Ishikawa (cell line): ENCODE results near the gene PCDH8.

Experiments used
- CEBPB ChIP-seq: IDR thresholded peaks from 2 replicates; pipeline ENCODE4 v1.6.1; 2012
- CREB1 ChIP-seq: IDR thresholded peaks from 2 replicates; pipeline ENCODE4 v1.6.1; 2012; ENCODE audit warnings: low read depth
- EP300 ChIP-seq: IDR thresholded peaks from 2 replicates; pipeline ENCODE4 v1.6.1; 2012; ENCODE audit warnings: borderline replicate concordance
- MAX ChIP-seq: IDR thresholded peaks from 2 replicates; pipeline ENCODE4 v1.6.1; 2012
- NFIC ChIP-seq: IDR thresholded peaks from 2 replicates; pipeline ENCODE4 v1.6.1; 2012
- RAD21 ChIP-seq: IDR thresholded peaks from 2 replicates; pipeline ENCODE4 v1.6.1; 2012; ENCODE audit warnings: low read depth
- TAF1 ChIP-seq: IDR thresholded peaks from 2 replicates; pipeline ENCODE4 v1.6.1; 2012; ENCODE audit warnings: low read depth, mild to moderate bottlenecking
- TCF12 ChIP-seq: IDR thresholded peaks from 2 replicates; pipeline ENCODE4 v1.6.1; 2012; ENCODE audit warnings: low read depth
- YY1 ChIP-seq: IDR thresholded peaks from 2 replicates; pipeline ENCODE4 v1.6.1; 2012; ENCODE audit warnings: low read depth
- ZBTB7A ChIP-seq: IDR thresholded peaks from 2 replicates; pipeline ENCODE4 v1.6.1; 2012; ENCODE audit warnings: low read depth
- TF ChIP-seq, protein P1 (sequence below): IDR thresholded peaks from 2 replicates; pipeline ENCODE4 v1.6.1; 2012; ENCODE audit warnings: low read depth, mild to moderate bottlenecking

DNA sequence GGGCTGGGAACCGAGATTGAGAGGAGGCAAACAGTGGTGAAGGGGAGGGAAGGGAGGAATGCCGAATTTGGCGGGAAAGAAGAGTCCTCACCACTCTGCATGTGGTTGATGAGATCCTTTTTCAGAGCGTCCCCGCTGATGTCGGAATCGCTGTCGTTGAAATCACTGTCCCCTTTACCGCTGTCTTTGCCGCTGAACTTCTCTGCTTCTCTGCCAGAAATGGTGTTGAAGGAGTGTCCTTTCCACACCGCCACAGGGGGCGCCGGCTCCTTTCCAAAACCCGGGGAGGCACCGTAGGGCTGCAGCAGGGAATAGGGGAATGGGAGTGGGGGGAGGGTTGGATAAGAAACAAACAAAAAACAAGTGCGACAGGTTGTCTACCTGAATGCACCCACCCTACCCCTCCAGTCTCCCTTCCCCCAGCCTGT is 3.1 kb downstream of the PCDH8 start:
- no peak for TF ChIP-seq CREB1
- TF ChIP-seq TAF1: no peak
- TF ChIP-seq, protein P1, sequence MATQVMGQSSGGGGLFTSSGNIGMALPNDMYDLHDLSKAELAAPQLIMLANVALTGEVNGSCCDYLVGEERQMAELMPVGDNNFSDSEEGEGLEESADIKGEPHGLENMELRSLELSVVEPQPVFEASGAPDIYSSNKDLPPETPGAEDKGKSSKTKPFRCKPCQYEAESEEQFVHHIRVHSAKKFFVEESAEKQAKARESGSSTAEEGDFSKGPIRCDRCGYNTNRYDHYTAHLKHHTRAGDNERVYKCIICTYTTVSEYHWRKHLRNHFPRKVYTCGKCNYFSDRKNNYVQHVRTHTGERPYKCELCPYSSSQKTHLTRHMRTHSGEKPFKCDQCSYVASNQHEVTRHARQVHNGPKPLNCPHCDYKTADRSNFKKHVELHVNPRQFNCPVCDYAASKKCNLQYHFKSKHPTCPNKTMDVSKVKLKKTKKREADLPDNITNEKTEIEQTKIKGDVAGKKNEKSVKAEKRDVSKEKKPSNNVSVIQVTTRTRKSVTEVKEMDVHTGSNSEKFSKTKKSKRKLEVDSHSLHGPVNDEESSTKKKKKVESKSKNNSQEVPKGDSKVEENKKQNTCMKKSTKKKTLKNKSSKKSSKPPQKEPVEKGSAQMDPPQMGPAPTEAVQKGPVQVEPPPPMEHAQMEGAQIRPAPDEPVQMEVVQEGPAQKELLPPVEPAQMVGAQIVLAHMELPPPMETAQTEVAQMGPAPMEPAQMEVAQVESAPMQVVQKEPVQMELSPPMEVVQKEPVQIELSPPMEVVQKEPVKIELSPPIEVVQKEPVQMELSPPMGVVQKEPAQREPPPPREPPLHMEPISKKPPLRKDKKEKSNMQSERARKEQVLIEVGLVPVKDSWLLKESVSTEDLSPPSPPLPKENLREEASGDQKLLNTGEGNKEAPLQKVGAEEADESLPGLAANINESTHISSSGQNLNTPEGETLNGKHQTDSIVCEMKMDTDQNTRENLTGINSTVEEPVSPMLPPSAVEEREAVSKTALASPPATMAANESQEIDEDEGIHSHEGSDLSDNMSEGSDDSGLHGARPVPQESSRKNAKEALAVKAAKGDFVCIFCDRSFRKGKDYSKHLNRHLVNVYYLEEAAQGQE: no peak
- TF ChIP-seq TCF12: no peak
- TF ChIP-seq EP300: no peak
- no peak for TF ChIP-seq MAX
- no peak for TF ChIP-seq RAD21
- TF ChIP-seq YY1: no peak
- TF ChIP-seq CEBPB: no peak
- TF ChIP-seq NFIC: no peak
- TF ChIP-seq ZBTB7A: no peak
